Osteoblast (primary cell): Measurements from ENCODE around the gene SPACA6. TPM values are rescaled to one million over a fixed set of nuclear protein-coding genes. Genes with fewer than 3 reads are reported as not detected.

Source experiments
- DNase-seq: peaks from one replicate; pipeline ENCODE4 v3.0.0; 2011; ENCODE audit warnings: low spot score, mixed read lengths; ENCODE audit not compliant: insufficient read length; ENCODE audit errors: missing footprints
- H2AFZ ChIP-seq: 2 replicates; pipeline ENCODE4 v1.6.0; 2011; ENCODE audit warnings: mild to moderate bottlenecking, low read length
- H3K27ac ChIP-seq: 2 replicates; pipeline ENCODE4 v1.5.1; 2011; ENCODE audit warnings: mild to moderate bottlenecking, low read depth, low read length, moderate library complexity
- H3K27me3 ChIP-seq: 2 replicates; pipeline ENCODE4 v1.6.0; 2012; ENCODE audit warnings: mild to moderate bottlenecking, control low read depth, inconsistent platforms, low read length, moderate library complexity; ENCODE audit not compliant: insufficient read depth
- H3K36me3 ChIP-seq: 2 replicates; pipeline ENCODE4 v1.5.1; 2011; ENCODE audit warnings: mild to moderate bottlenecking, low read length, control low read depth, moderate library complexity; ENCODE audit not compliant: insufficient read depth
- H3K4me1 ChIP-seq: 2 replicates; pipeline ENCODE4 v1.5.1; 2011; ENCODE audit warnings: mild to moderate bottlenecking, low read length, control low read depth, moderate library complexity; ENCODE audit not compliant: insufficient read depth
- H3K4me2 ChIP-seq: 2 replicates; pipeline ENCODE4 v1.6.0; 2011; ENCODE audit warnings: mild to moderate bottlenecking, low read length; ENCODE audit not compliant: insufficient read depth
- H3K4me3 ChIP-seq: fragments of 200-600 bp; sonication (generic); 3 replicates; pipeline ENCODE4 v1.5.1; 2012; ENCODE audit warnings: mild to moderate bottlenecking, low read length, inconsistent platforms; ENCODE audit not compliant: insufficient read depth
- H3K79me2 ChIP-seq: 2 replicates; pipeline ENCODE4 v1.6.0; 2012; ENCODE audit warnings: mild to moderate bottlenecking, low read length, control low read depth, inconsistent platforms; ENCODE audit not compliant: insufficient read depth
- H3K9me3 ChIP-seq: 2 replicates; pipeline ENCODE4 v1.5.1; 2011; ENCODE audit warnings: low read depth, low read length, control low read depth
- H4K20me1 ChIP-seq: 2 replicates; pipeline ENCODE4 v1.6.0; 2012; ENCODE audit warnings: mild to moderate bottlenecking, low read length, control low read depth; ENCODE audit not compliant: insufficient read depth
- CTCF ChIP-seq: IDR thresholded peaks from 2 replicates; pipeline ENCODE4 v1.5.1; 2011; ENCODE audit warnings: mild to moderate bottlenecking, low read depth, low read length, moderate library complexity; ENCODE audit errors: extremely low read depth
- total RNA-seq: library from RNA; depleted of rRNA; stranded (reverse); fragments of >200 nt; gene quantifications from 2 replicates; pipeline ENCODE4 v1.2.3, GENCODE V29; 2012

SPACA6 gene
- total RNA-seq, 1 donor, result 12.7 TPM

GRCh38 chr19:51651216-51651846 lies 41.8 kb upstream of the SPACA6 start:
- Histone ChIP-seq H3K27me3 (peaks cover 9% of the 10 kb centered on the region), H3K9me3 (no peaks in the 10 kb centered on the region), H3K79me2 (no peaks in the 10 kb centered on the region), H3K4me2 (no peak overlapping the region), H3K4me1 (no peaks in the 10 kb centered on the region), H2AFZ (no peak overlapping the region), H3K36me3 (no peaks in the 10 kb centered on the region), H3K27ac (no peak overlapping the region), H3K4me3 (no peak overlapping the region), H4K20me1 (no peaks in the 10 kb centered on the region)
- no peak for DNase-seq
- TF ChIP-seq CTCF, result no peak

- H2AFZ ChIP-seq, result no peak overlapping the region
- no peak for TF ChIP-seq CTCF
Observed at GRCh38 chr19:51652266-51652665, 40.9 kb upstream of the SPACA6 start.

GRCh38 chr19:51653162-51653561 lies 40.0 kb upstream of the SPACA6 start:
- H4K20me1 ChIP-seq, result no peaks in the 10 kb centered on the region
- H3K27me3 ChIP-seq, result peaks cover 3% of the 10 kb centered on the region
- no peak overlapping the region for H3K27ac ChIP-seq
- H3K36me3 ChIP-seq, result no peaks in the 10 kb centered on the region
- H3K4me1 ChIP-seq, result no peaks in the 10 kb centered on the region
- no peaks in the 10 kb centered on the region for H3K79me2 ChIP-seq
- TF ChIP-seq CTCF, result no peak
- H2AFZ ChIP-seq, result no peak overlapping the region
- H3K9me3 ChIP-seq, result no peaks in the 10 kb centered on the region
- DNase-seq, result no peak
- no peak overlapping the region for H3K4me2 ChIP-seq
- no peak overlapping the region for H3K4me3 ChIP-seq

More at GRCh38 chr19:51652266-51652665, 40.9 kb upstream of the SPACA6 start:
- Histone ChIP-seq H3K36me3 (no peaks in the 10 kb centered on the region), H3K4me1 (no peaks in the 10 kb centered on the region), H3K27me3 (peaks cover 4% of the 10 kb centered on the region), H3K79me2 (no peaks in the 10 kb centered on the region), H3K27ac (no peak overlapping the region), H3K4me3 (no peak overlapping the region), H3K9me3 (no peaks in the 10 kb centered on the region), H3K4me2 (no peak overlapping the region), H4K20me1 (no peaks in the 10 kb centered on the region)
- no peak for DNase-seq

GRCh38 chr19:51654783-51655182 lies 38.3 kb upstream of the SPACA6 start:
- Histone ChIP-seq H3K4me3 (no peak overlapping the region), H3K27ac (no peak overlapping the region), H3K79me2 (no peaks in the 10 kb centered on the region), H3K4me2 (no peak overlapping the region), H3K36me3 (no peaks in the 10 kb centered on the region), H3K9me3 (no peaks in the 10 kb centered on the region), H3K4me1 (no peaks in the 10 kb centered on the region), H3K27me3 (no peaks in the 10 kb centered on the region), H2AFZ (no peak overlapping the region), H4K20me1 (no peaks in the 10 kb centered on the region)
- TF ChIP-seq CTCF, result no peak
- DNase-seq, result no peak
